Measurements from ENCODE around the gene ADCY1. TPM values are rescaled to one million over a fixed set of nuclear protein-coding genes. Genes with fewer than 3 reads are reported as not detected.

Gene ADCY1
- total and polyA plus RNA-seq, 3 donors from 2014 or later: 6.6 to 14.1 (median 13.7) TPM

GRCh38 chr7:45583296-45583695, 9.1 kb downstream of the ADCY1 start:
- WGBS, 2 donors: 68 to 88% methylated on average over 2 of the region's 2 CpGs
- no peaks in the 10 kb centered on the region for H3K9me3 ChIP-seq
- no peak for DNase-seq
- H3K36me3 ChIP-seq (ENCODE audit: low read depth, missing control alignments): no peaks in the 10 kb centered on the region
- TF ChIP-seq POLR2A (IDR thresholded peaks at IDR 0.05): no peak
- no peak for TF ChIP-seq CTCF (IDR thresholded peaks at IDR 0.05)
- H3K27me3 ChIP-seq: no peaks in the 10 kb centered on the region
- no peak overlapping the region for H3K27ac ChIP-seq
- intact Hi-C loops (cut with DNase I; ENCODE audit: low total_unique reads): no loop called here
- H3K4me3 ChIP-seq: no peak overlapping the region
- peaks cover 10% of the 10 kb centered on the region for H3K4me1 ChIP-seq

GRCh38 chr7:45584261-45585210, 10.4 kb downstream of the ADCY1 start:
- WGBS, 2 donors: 85 to 88% methylated on average over 14 to 16 of the region's 16 CpGs
- intact Hi-C loops (cut with DNase I; ENCODE audit: low total_unique reads): no loop called here
- no peak for DNase-seq
- Histone ChIP-seq H3K27me3 (no peaks in the 10 kb centered on the region), H3K4me1 (peaks cover 8% of the 10 kb centered on the region), H3K36me3 (ENCODE audit: low read depth, missing control alignments) (no peaks in the 10 kb centered on the region), H3K27ac (no peak overlapping the region), H3K9me3 (no peaks in the 10 kb centered on the region), H3K4me3 (no peak overlapping the region)
- TF ChIP-seq CTCF (IDR thresholded peaks at IDR 0.05) (no peak), POLR2A (IDR thresholded peaks at IDR 0.05) (no peak)

- H3K36me3 ChIP-seq (ENCODE audit: low read depth, missing control alignments): no peaks in the 10 kb centered on the region
- intact Hi-C loops (cut with DNase I; ENCODE audit: low total_unique reads): no loop called here
Observed at GRCh38 chr7:45585628-45586027, 11.5 kb downstream of the ADCY1 start.

GRCh38 chr7:45586542-45587520, 12.7 kb downstream of the ADCY1 start:
- intact Hi-C loops (cut with DNase I; ENCODE audit: low total_unique reads): no loop called here
- H3K27me3 ChIP-seq: no peaks in the 10 kb centered on the region
- no peaks in the 10 kb centered on the region for H3K36me3 ChIP-seq (ENCODE audit: low read depth, missing control alignments)
- TF ChIP-seq CTCF (IDR thresholded peaks at IDR 0.05) (no peak), POLR2A (IDR thresholded peaks at IDR 0.05) (no peak)
- no peak overlapping the region for H3K4me3 ChIP-seq
- no peaks in the 10 kb centered on the region for H3K9me3 ChIP-seq
- DNase-seq: no peak
- 90% methylated on average over 12 of the region's 12 CpGs for WGBS, 2 donors
- no peak overlapping the region for H3K27ac ChIP-seq
- H3K4me1 ChIP-seq: peaks cover 8% of the 10 kb centered on the region

More at GRCh38 chr7:45585628-45586027, 11.5 kb downstream of the ADCY1 start:
- H3K27ac ChIP-seq: no peak overlapping the region
- DNase-seq: no peak
- no peaks in the 10 kb centered on the region for H3K27me3 ChIP-seq
- H3K4me3 ChIP-seq: no peak overlapping the region
- no peaks in the 10 kb centered on the region for H3K9me3 ChIP-seq
- peaks cover 8% of the 10 kb centered on the region for H3K4me1 ChIP-seq
- WGBS, 2 donors: 75 to 91% methylated on average over 4 to 5 of the region's 5 CpGs
- no peak for TF ChIP-seq POLR2A (IDR thresholded peaks at IDR 0.05)
- no peak for TF ChIP-seq CTCF (IDR thresholded peaks at IDR 0.05)
